CD14-positive monocyte (primary cell): ENCODE data around the gene POLE2. TPM values are rescaled to one million over a fixed set of nuclear protein-coding genes. Genes with fewer than 3 reads are reported as not detected.

Experiments used
- DNase-seq, 3 donors: peaks; one replicate each; pipeline ENCODE4 v3.0.0-alpha.2; 2011 to 2022
- H2AFZ ChIP-seq: 2 replicates; pipeline ENCODE4 v1.6.0; 2012; ENCODE audit warnings: mild to moderate bottlenecking, low read depth, low read length, inconsistent platforms; ENCODE audit not compliant: insufficient read depth, poor library complexity, severe bottlenecking
- H3K27ac ChIP-seq, 2 donors: 1 replicate in 1 of 2; 2 replicates in 1 of 2; pipeline ENCODE4 v1.5.1; 2012 to 2013; ENCODE audit warnings: low read length in 2 of 2, control low read depth in 1 of 2, inconsistent platforms in 1 of 2, low read depth in 1 of 2, mild to moderate bottlenecking in 1 of 2
- H3K27me3 ChIP-seq, 2 donors: one replicate each; pipeline versions ENCODE4 v1.6.0 to v1.6.1; 2011 to 2013; ENCODE audit warnings: low read length in 2 of 2; ENCODE audit not compliant: control insufficient read depth in 2 of 2, insufficient read depth in 2 of 2
- H3K36me3 ChIP-seq, 2 donors: replicated peaks in 1 of 2; 1 replicate in 1 of 2; 2 replicates in 1 of 2; pipeline versions ENCODE4 v1.5.1 to v1.6.1; 2012 to 2013; ENCODE audit warnings: low read length in 2 of 2, control low read depth in 1 of 2, inconsistent platforms in 1 of 2, mild to moderate bottlenecking in 1 of 2; ENCODE audit not compliant: insufficient read depth in 2 of 2, control insufficient read depth in 1 of 2
- H3K4me1 ChIP-seq, 2 donors: 1 replicate in 1 of 2; 2 replicates in 1 of 2; pipeline versions ENCODE4 v1.5.1 to v1.6.1; 2012 to 2013; ENCODE audit warnings: low read length in 2 of 2, control low read depth in 1 of 2, inconsistent platforms in 1 of 2, mild to moderate bottlenecking in 1 of 2, moderate library complexity in 1 of 2; ENCODE audit not compliant: insufficient read depth in 2 of 2, control insufficient read depth in 1 of 2
- H3K4me2 ChIP-seq: replicated peaks from 2 replicates; pipeline ENCODE3; 2012; ENCODE audit warnings: low read length, moderate library complexity, mild to moderate bottlenecking; ENCODE audit not compliant: poor library complexity, severe bottlenecking; ENCODE audit errors: extremely low read depth
- H3K4me3 ChIP-seq, 3 experiments: fragments of 200-600 bp in 1 of 3; sonication (generic) in 1 of 3; replicated peaks in 1 of 3; 1 replicate in 2 of 3; 2 replicates in 1 of 3; pipeline ENCODE4 v1.5.1; 2011 to 2013; ENCODE audit warnings: low read length in 3 of 3, mild to moderate bottlenecking in 3 of 3, control low read depth in 2 of 3, low read depth in 2 of 3, inconsistent platforms in 1 of 3, moderate library complexity in 1 of 3
- H3K79me2 ChIP-seq: 2 replicates; pipeline ENCODE4 v1.6.0; 2012; ENCODE audit warnings: mild to moderate bottlenecking, control low read depth, inconsistent platforms, low read length, moderate library complexity; ENCODE audit not compliant: insufficient read depth
- H3K9ac ChIP-seq: 2 replicates; pipeline ENCODE4 v1.6.0; 2017; ENCODE audit warnings: low read length, mild to moderate bottlenecking; ENCODE audit not compliant: insufficient read depth, poor library complexity, severe bottlenecking
- H3K9me3 ChIP-seq, 2 donors: replicated peaks in 1 of 2; 1 replicate in 1 of 2; 2 replicates in 1 of 2; pipeline versions ENCODE4 v1.5.1 to v1.6.1; 2012 to 2013; ENCODE audit warnings: low read length in 2 of 2, control low read depth in 1 of 2; ENCODE audit not compliant: control insufficient read depth in 1 of 2, insufficient read depth in 1 of 2
- H4K20me1 ChIP-seq: 2 replicates; pipeline ENCODE4 v1.6.0; 2012; ENCODE audit warnings: mild to moderate bottlenecking, low read length, control low read depth, moderate library complexity; ENCODE audit not compliant: insufficient read depth
- H3K27ac Mint-ChIP-seq, 7 donors: one replicate each; pipeline ENCODE4 v1.8.0; 2020; ENCODE audit warnings: mild to moderate bottlenecking in 7 of 7, mixed read lengths in 7 of 7, moderate library complexity in 6 of 7, inconsistent platforms in 2 of 7
- H3K27me3 Mint-ChIP-seq, 3 donors: one replicate each; pipeline ENCODE4 v1.8.0; 2021 to 2022; ENCODE audit warnings: low read depth in 3 of 3, mild to moderate bottlenecking in 3 of 3, mixed read lengths in 3 of 3, moderate library complexity in 3 of 3, inconsistent platforms in 1 of 3
- H3K36me3 Mint-ChIP-seq, 2 donors: one replicate each; pipeline ENCODE4 v1.8.0; 2020; ENCODE audit warnings: mixed read lengths in 2 of 2, inconsistent platforms in 1 of 2, mild to moderate bottlenecking in 1 of 2
- H3K4me1 Mint-ChIP-seq: one replicate; pipeline ENCODE4 v1.8.0; 2020; ENCODE audit warnings: mild to moderate bottlenecking, mixed read lengths
- H3K4me3 Mint-ChIP-seq, 2 donors: one replicate each; pipeline ENCODE4 v1.8.0; 2020; ENCODE audit warnings: mild to moderate bottlenecking in 2 of 2, mixed read lengths in 2 of 2, moderate library complexity in 1 of 2
- H3K9me3 Mint-ChIP-seq, 7 donors: one replicate each; pipeline ENCODE4 v1.8.0; 2020 to 2022; ENCODE audit warnings: mixed read lengths in 7 of 7, mild to moderate bottlenecking in 6 of 7, moderate library complexity in 6 of 7, inconsistent platforms in 2 of 7
- WGBS: methylation state at CpG from one replicate; pipeline ENCODE4 v1.1.5; 2013; ENCODE audit warnings: missing lambda C conversion rate; ENCODE audit not compliant: insufficient coverage; 5-methylcytosine and 5-hydroxymethylcytosine counted together
- intact Hi-C, 2 donors: fragments of 100-400 bp; cut with micrococcal nuclease; formaldehyde crosslinking; loops; one replicate each; pipeline versions ENCODE4 v1.15.0 to v1.15.1; 2023
- polyA plus RNA-seq, 3 donors: library from polyadenylated mRNA; depleted of rRNA in 1 of 3; unstranded in 2 of 3; stranded (reverse) in 1 of 3; fragments of 300-500 nt in 2 of 3; fragments of >200 nt in 1 of 3; fragmentation: Illumina TruSeq in 2 of 3; gene quantifications; 1 replicate in 2 of 3; 2 replicates in 1 of 3; pipeline ENCODE4 v1.2.3, GENCODE V29; 2012 to 2021
- TF ChIP-seq, protein P1 (sequence below): fragments of 200-600 bp; IDR thresholded peaks from one replicate; pipeline ENCODE4 v1.8.0; 2022; ENCODE audit warnings: antibody characterized with exemption, mild to moderate bottlenecking

Gene POLE2
- polyA plus RNA-seq, 3 donors: 0.18 to 0.57 (median 0.47) TPM

- 100% methylated on average over 1 of the region's 7 CpGs for WGBS
- peaks cover 60% of the 10 kb centered on the region for H3K79me2 ChIP-seq
- Mint-ChIP-seq H3K27me3 (peaks cover 0 to 3% (median 0%) of the 10 kb centered on the region in 3 donors), H3K4me1 (peaks cover 25% of the 10 kb centered on the region), H3K36me3 (peaks cover 16 to 18% of the 10 kb centered on the region in 2 donors), H3K27ac (no peak overlapping the region), H3K9me3 (no peaks in the 10 kb centered on the region), H3K4me3 (no peak overlapping the region)
- DNase-seq: no peak
- H4K20me1 ChIP-seq: peaks cover 39% of the 10 kb centered on the region
- peaks cover 2 to 19% of the 10 kb centered on the region in 2 donors for H3K36me3 ChIP-seq
- no peak overlapping the region for H2AFZ ChIP-seq
- no peak overlapping the region for H3K4me2 ChIP-seq
- H3K4me1 ChIP-seq: peaks cover 5% of the 10 kb centered on the region in 2 donors
- TF ChIP-seq, protein P1, sequence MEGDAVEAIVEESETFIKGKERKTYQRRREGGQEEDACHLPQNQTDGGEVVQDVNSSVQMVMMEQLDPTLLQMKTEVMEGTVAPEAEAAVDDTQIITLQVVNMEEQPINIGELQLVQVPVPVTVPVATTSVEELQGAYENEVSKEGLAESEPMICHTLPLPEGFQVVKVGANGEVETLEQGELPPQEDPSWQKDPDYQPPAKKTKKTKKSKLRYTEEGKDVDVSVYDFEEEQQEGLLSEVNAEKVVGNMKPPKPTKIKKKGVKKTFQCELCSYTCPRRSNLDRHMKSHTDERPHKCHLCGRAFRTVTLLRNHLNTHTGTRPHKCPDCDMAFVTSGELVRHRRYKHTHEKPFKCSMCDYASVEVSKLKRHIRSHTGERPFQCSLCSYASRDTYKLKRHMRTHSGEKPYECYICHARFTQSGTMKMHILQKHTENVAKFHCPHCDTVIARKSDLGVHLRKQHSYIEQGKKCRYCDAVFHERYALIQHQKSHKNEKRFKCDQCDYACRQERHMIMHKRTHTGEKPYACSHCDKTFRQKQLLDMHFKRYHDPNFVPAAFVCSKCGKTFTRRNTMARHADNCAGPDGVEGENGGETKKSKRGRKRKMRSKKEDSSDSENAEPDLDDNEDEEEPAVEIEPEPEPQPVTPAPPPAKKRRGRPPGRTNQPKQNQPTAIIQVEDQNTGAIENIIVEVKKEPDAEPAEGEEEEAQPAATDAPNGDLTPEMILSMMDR: no peak
- H3K27ac ChIP-seq: no peak overlapping the region
- intact Hi-C loops: no loop called here
- no peaks in the 10 kb centered on the region for H3K9me3 ChIP-seq
- H3K9ac ChIP-seq: no peak overlapping the region
- no peak overlapping the region for H3K4me3 ChIP-seq
- no peaks in the 10 kb centered on the region for H3K27me3 ChIP-seq
These were observed 47.2 kb downstream of the POLE2 start for GRCh38 chr14:49640540-49641417.

GRCh38 chr14:49637534-49638078 is 50.4 kb downstream of the POLE2 start:
- no peak overlapping the region for H3K9ac ChIP-seq
- Mint-ChIP-seq H3K9me3 (no peaks in the 10 kb centered on the region), H3K4me3 (no peak overlapping the region), H3K27ac (no peak overlapping the region), H3K27me3 (peaks cover 0 to 4% (median 0%) of the 10 kb centered on the region in 3 donors), H3K4me1 (peaks cover 40% of the 10 kb centered on the region), H3K36me3 (peaks cover 14 to 18% of the 10 kb centered on the region in 2 donors)
- H3K27ac ChIP-seq: no peak overlapping the region
- no peak overlapping the region for H3K4me2 ChIP-seq
- H3K4me1 ChIP-seq: peaks cover 20 to 32% of the 10 kb centered on the region in 2 donors
- DNase-seq: no peak
- TF ChIP-seq, protein P1: no peak
- H3K79me2 ChIP-seq: peaks cover 76% of the 10 kb centered on the region
- intact Hi-C loops: loop anchor here in 1 of 2 donors (10.0 kb wide), 1 partner anchor 127 kb away; the partner anchor contains the start of gene KLHDC2
- H3K36me3 ChIP-seq: peaks cover 2 to 19% of the 10 kb centered on the region in 2 donors
- no peak overlapping the region for H3K4me3 ChIP-seq
- H2AFZ ChIP-seq: no peak overlapping the region
- H3K9me3 ChIP-seq: no peaks in the 10 kb centered on the region
- peaks cover 46% of the 10 kb centered on the region for H4K20me1 ChIP-seq
- H3K27me3 ChIP-seq: no peaks in the 10 kb centered on the region
- no CpG with 5 or more reads among the region's 3 CpGs for WGBS
